Nephron (organoid): ENCODE measurements around the gene RIC1.
A peak's percentile ranks its signal among the peaks of the same experiment; 100 is the strongest.
"Not testable (repeated sequence)": the region's sequence is repeated elsewhere in the genome, so short reads cannot be mapped to it uniquely, and the experiment has no call there.

Experiments
- H3K27ac Mint-ChIP-seq, 3 experiments: 2 replicates each; pipeline ENCODE4 v1.8.0; 2020; ENCODE audit warnings: mixed read lengths in 3 of 3, mild to moderate bottlenecking in 2 of 3, moderate library complexity in 1 of 3
- H3K27me3 Mint-ChIP-seq: 2 replicates; pipeline ENCODE4 v1.8.0; 2021; ENCODE audit warnings: low read depth, mild to moderate bottlenecking, moderate library complexity, mixed read lengths
- H3K36me3 Mint-ChIP-seq: 2 replicates; pipeline ENCODE4 v1.8.0; 2020; ENCODE audit warnings: low read depth, mixed read lengths
- H3K4me1 Mint-ChIP-seq: 2 replicates; pipeline ENCODE4 v1.8.0; 2020; ENCODE audit warnings: mixed read lengths
- H3K4me3 Mint-ChIP-seq, 3 experiments: 2 replicates each; pipeline ENCODE4 v1.8.0; 2020; ENCODE audit warnings: mild to moderate bottlenecking in 3 of 3, mixed read lengths in 3 of 3, moderate library complexity in 2 of 3
- H3K9me3 Mint-ChIP-seq: 2 replicates; pipeline ENCODE4 v1.8.0; 2020; ENCODE audit warnings: mixed read lengths
- CTCF ChIP-seq, 3 experiments: fragments of 200-600 bp; sonication (generic); IDR thresholded peaks; one replicate each; pipeline ENCODE4 v1.5.0; 2021; ENCODE audit warnings: antibody characterized with exemption in 3 of 3; ENCODE audit not compliant: unreplicated experiment in 3 of 3

Gene RIC1

DNA sequence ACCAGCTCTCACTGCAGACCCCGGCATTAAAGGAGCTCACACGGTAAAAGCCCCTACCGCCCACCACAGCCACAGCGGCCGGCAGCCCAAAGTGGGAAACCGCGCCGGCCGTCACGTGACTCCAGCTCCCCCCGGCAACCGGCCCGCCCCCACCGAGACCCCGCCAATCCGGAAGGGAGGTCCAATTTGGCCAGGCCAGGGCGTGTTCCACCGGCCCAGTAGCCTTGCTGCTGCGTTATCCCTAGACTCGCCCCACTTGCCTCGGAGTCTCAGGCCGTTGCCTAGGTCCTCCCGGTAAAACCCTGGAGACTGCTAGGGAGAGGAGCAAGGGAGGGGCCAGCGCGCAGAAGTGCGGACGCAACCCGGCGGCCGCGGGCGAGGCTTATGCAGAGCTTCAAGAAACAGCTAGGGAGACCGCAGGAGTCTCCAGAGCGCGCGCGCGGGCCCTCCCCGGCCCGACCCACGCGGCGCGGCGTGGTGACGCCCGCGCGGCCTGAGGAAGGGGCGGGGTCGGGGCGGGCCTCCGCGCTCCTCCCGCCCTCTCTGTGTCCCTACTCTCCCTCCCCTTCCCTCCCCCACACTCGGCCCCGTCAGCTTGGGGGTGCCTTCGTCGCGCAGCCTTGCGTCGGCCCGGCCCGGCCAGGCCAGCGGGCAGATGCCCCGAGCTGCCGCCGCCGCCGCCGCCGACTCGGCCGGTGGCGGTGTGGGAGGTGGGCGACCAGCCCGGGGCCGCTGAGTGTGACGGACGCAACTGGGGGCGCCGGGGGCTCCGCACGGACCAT lies at the start of gene RIC1:
RIC1 (plus strand) TSS at position 578 of the 782 bp plus-strand sequence; CDS start at position 781, 203 bp downstream.
- peak within 1 kb of the TSS; percentile 96 to 98 (median 98) for H3K27ac Mint-ChIP-seq
- no peak for TF ChIP-seq CTCF (IDR thresholded peaks at IDR 0.05; ENCODE audit: unreplicated experiment in 3 of 3)
- H3K9me3 Mint-ChIP-seq, result peaks cover under 1% of the 10 kb centered on the region
- peak within 1 kb of the TSS; percentile 97 to 100 (median 98) for H3K4me3 Mint-ChIP-seq
- peaks cover 9% of the 10 kb centered on the region for H3K36me3 Mint-ChIP-seq
- H3K27me3 Mint-ChIP-seq, result no peaks in the 10 kb centered on the region
- peaks cover 32% of the 10 kb centered on the region for H3K4me1 Mint-ChIP-seq

- no peak overlapping the region for H3K4me3 Mint-ChIP-seq
- H3K4me1 Mint-ChIP-seq, result no peaks in the 10 kb centered on the region
- no peaks in the 10 kb centered on the region for H3K36me3 Mint-ChIP-seq
- no peaks in the 10 kb centered on the region for H3K9me3 Mint-ChIP-seq
- H3K27me3 Mint-ChIP-seq, result no peaks in the 10 kb centered on the region
- no peak for TF ChIP-seq CTCF (IDR thresholded peaks at IDR 0.05; ENCODE audit: unreplicated experiment in 3 of 3)
- H3K27ac Mint-ChIP-seq, result no peak overlapping the region
Observed at GRCh38 chr9:5579881-5580280, 49.0 kb upstream of the RIC1 start.

GRCh38 chr9:5580650-5581049 lies 48.3 kb upstream of the RIC1 start:
- Mint-ChIP-seq H3K27me3 (no peaks in the 10 kb centered on the region), H3K4me3 (no peak overlapping the region), H3K9me3 (no peaks in the 10 kb centered on the region), H3K36me3 (no peaks in the 10 kb centered on the region), H3K4me1 (no peaks in the 10 kb centered on the region), H3K27ac (no peak overlapping the region)
- TF ChIP-seq CTCF (IDR thresholded peaks at IDR 0.05; ENCODE audit: unreplicated experiment in 3 of 3), result no peak

DNA sequence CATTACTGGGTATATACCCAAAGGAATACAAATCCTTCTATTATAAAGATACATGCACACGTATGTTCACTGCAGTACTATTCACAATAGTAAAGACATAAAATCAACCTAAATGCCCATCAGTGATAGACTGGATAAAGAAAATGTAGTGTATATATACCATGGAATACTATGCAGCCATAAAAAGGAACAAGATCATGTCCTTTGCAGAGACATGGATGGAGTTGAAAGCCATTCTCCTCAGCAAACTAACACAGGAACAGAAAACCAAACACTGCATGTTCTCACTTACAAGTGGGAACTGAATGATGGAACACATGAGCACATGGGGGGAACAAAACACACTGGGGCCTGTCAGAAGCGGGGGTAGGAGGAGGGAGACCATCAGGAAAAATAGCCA lies 47.2 kb upstream of the RIC1 start:
- H3K27me3 Mint-ChIP-seq, H3K4me3 Mint-ChIP-seq, H3K9me3 Mint-ChIP-seq, H3K4me1 Mint-ChIP-seq, H3K36me3 Mint-ChIP-seq, H3K27ac Mint-ChIP-seq: not testable (repeated sequence)

GRCh38 chr9:5582835-5583195 lies 46.1 kb upstream of the RIC1 start:
- Mint-ChIP-seq H3K4me1 (no peaks in the 10 kb centered on the region), H3K9me3 (no peaks in the 10 kb centered on the region), H3K36me3 (no peaks in the 10 kb centered on the region), H3K4me3 (no peak overlapping the region), H3K27me3 (no peaks in the 10 kb centered on the region), H3K27ac (peak overlapping the region in 2 of 3 experiments; percentile 45 to 51)
- TF ChIP-seq CTCF (IDR thresholded peaks at IDR 0.05; ENCODE audit: unreplicated experiment in 3 of 3), result no peak

- no peaks in the 10 kb centered on the region for H3K27me3 Mint-ChIP-seq
- H3K9me3 Mint-ChIP-seq, result no peaks in the 10 kb centered on the region
- H3K4me1 Mint-ChIP-seq, result no peaks in the 10 kb centered on the region
- no peaks in the 10 kb centered on the region for H3K36me3 Mint-ChIP-seq
- H3K4me3 Mint-ChIP-seq, result no peak overlapping the region
- no peak overlapping the region for H3K27ac Mint-ChIP-seq
- TF ChIP-seq CTCF (IDR thresholded peaks at IDR 0.05; ENCODE audit: unreplicated experiment in 3 of 3), result no peak
Observed at GRCh38 chr9:5586391-5586802, 42.5 kb upstream of the RIC1 start.
